Calu3 (cell line): Measurements from ENCODE around the gene SLC49A3. TPM values are rescaled to one million over a fixed set of nuclear protein-coding genes. Genes with fewer than 3 reads are reported as not detected.

Experiments used
- BruUV-seq: library from RNA; stranded (reverse); fragments of 400-500 nt; replicated peaks from 2 replicates; lab custom pipeline; 2021; lab: Mats Ljungman, UMichigan
- CTCF ChIA-PET: fragments of 300-600 bp; sonication (Branson Sonifier 250); formaldehyde crosslinking; loops from one replicate; lab custom pipeline; 2022; ENCODE audit warnings: antibody characterized with exemption; lab: Charles Lee
- DNase-seq: peaks from one replicate; pipeline ENCODE4 v3.0.0; 2022
- H3K27ac Mint-ChIP-seq: one replicate; pipeline ENCODE4 v1.8.0; 2022; ENCODE audit warnings: mixed read lengths; ENCODE audit not compliant: unreplicated experiment
- H3K27me3 Mint-ChIP-seq: one replicate; pipeline ENCODE4 v1.8.0; 2022; ENCODE audit warnings: mixed read lengths; ENCODE audit not compliant: unreplicated experiment
- H3K36me3 Mint-ChIP-seq: one replicate; pipeline ENCODE4 v1.8.0; 2022; ENCODE audit warnings: mild to moderate bottlenecking, moderate library complexity, mixed read lengths; ENCODE audit not compliant: insufficient read depth, unreplicated experiment
- H3K4me1 Mint-ChIP-seq: one replicate; pipeline ENCODE4 v1.8.0; 2022; ENCODE audit warnings: mild to moderate bottlenecking, low read depth, mixed read lengths; ENCODE audit not compliant: unreplicated experiment
- H3K4me3 Mint-ChIP-seq: one replicate; pipeline ENCODE4 v1.8.0; 2022; ENCODE audit warnings: mild to moderate bottlenecking, low read depth, moderate library complexity, mixed read lengths; ENCODE audit not compliant: unreplicated experiment
- H3K9me3 Mint-ChIP-seq: one replicate; pipeline ENCODE4 v1.8.0; 2022; ENCODE audit warnings: low read depth, mixed read lengths; ENCODE audit not compliant: unreplicated experiment
- CTCF ChIP-seq: fragments of 200-600 bp; IDR thresholded peaks from one replicate; pipeline ENCODE4 v1.8.0; 2022; ENCODE audit warnings: antibody characterized with exemption; ENCODE audit not compliant: unreplicated experiment
- intact Hi-C: fragments of 100-400 bp; cut with micrococcal nuclease; formaldehyde crosslinking; loops from one replicate; pipeline ENCODE4 v1.10.0; 2022; ENCODE audit not compliant: unreplicated experiment
- total RNA-seq: library from RNA; stranded (reverse); gene quantifications from 2 replicates; pipeline ENCODE4 v1.2.3, GENCODE V29; 2022

The SLC49A3 gene
- total RNA-seq, 1 experiment from 2014 or later: 0.40 TPM

- TF ChIP-seq CTCF: no peak
- no peaks in the 10 kb centered on the region for H3K9me3 Mint-ChIP-seq
- peaks cover 9% of the 10 kb centered on the region for H3K4me1 Mint-ChIP-seq
- CTCF ChIA-PET: no interaction called here
- no peaks in the 10 kb centered on the region for H3K27me3 Mint-ChIP-seq
- H3K27ac Mint-ChIP-seq: no peak overlapping the region
- H3K36me3 Mint-ChIP-seq: peaks cover 30% of the 10 kb centered on the region
- BruUV-seq: no TSS peak
- intact Hi-C loops: no loop called here
- DNase-seq: no peak
- no peak overlapping the region for H3K4me3 Mint-ChIP-seq
These were observed 6.3 kb downstream of the SLC49A3 start for GRCh38 chr4:682490-683172.

- intact Hi-C loops: no loop called here
- Mint-ChIP-seq H3K27me3 (no peaks in the 10 kb centered on the region), H3K36me3 (peaks cover 36% of the 10 kb centered on the region), H3K9me3 (no peaks in the 10 kb centered on the region), H3K4me1 (peaks cover 9% of the 10 kb centered on the region), H3K27ac (no peak overlapping the region), H3K4me3 (peak overlapping the region; percentile 56)
- DNase-seq: peak; percentile 58
- TF ChIP-seq CTCF: no peak
- CTCF ChIA-PET: no interaction called here
- BruUV-seq: no TSS peak
These were observed 7.1 kb downstream of the SLC49A3 start for GRCh38 chr4:681736-682451.

- no TSS peak for BruUV-seq
- peak overlapping the region; percentile 56 for H3K4me3 Mint-ChIP-seq
- peaks cover 9% of the 10 kb centered on the region for H3K4me1 Mint-ChIP-seq
- CTCF ChIA-PET: no interaction called here
- no peaks in the 10 kb centered on the region for H3K27me3 Mint-ChIP-seq
- H3K36me3 Mint-ChIP-seq: peaks cover 41% of the 10 kb centered on the region
- intact Hi-C loops: no loop called here
- no peaks in the 10 kb centered on the region for H3K9me3 Mint-ChIP-seq
- peak; percentile 46 for DNase-seq
- no peak for TF ChIP-seq CTCF
- H3K27ac Mint-ChIP-seq: no peak overlapping the region
These were observed 7.9 kb downstream of the SLC49A3 start for GRCh38 chr4:680928-681645.

GRCh38 chr4:680551-680927, 8.4 kb downstream of the SLC49A3 start:
- Mint-ChIP-seq H3K4me1 (peaks cover 9% of the 10 kb centered on the region), H3K4me3 (peak overlapping the region; percentile 56), H3K27ac (no peak overlapping the region), H3K27me3 (no peaks in the 10 kb centered on the region), H3K9me3 (no peaks in the 10 kb centered on the region), H3K36me3 (peaks cover 41% of the 10 kb centered on the region)
- DNase-seq: peak; percentile 43
- no TSS peak for BruUV-seq
- intact Hi-C loops: no loop called here
- CTCF ChIA-PET: interaction anchor here (0.6 kb wide), 1 partner anchor 642 kb away, joined by 5 read pairs; no protein-coding TSS in a partner anchor
- no peak for TF ChIP-seq CTCF
